ENCODE data around the gene STUB1. TPM values are rescaled to one million over a fixed set of nuclear protein-coding genes. Genes with fewer than 3 reads are reported as not detected.

STUB1 gene
- total and polyA plus RNA-seq, 12 donors, result 121 to 339 (median 190) TPM

GRCh38 chr16:678209-678857, 1.9 kb upstream of the STUB1 start:
- TF ChIP-seq POLR2A (IDR thresholded peaks at IDR 0.05) (no peak), CTCF (IDR thresholded peaks at IDR 0.05) (no peak)
- peaks cover 31 to 41% of the 10 kb centered on the region in 2 donors for H3K4me1 ChIP-seq (replicated peaks in 1 of 2)
- no peaks in the 10 kb centered on the region for H3K9me3 ChIP-seq (replicated peaks in 1 of 3)
- no peaks in the 10 kb centered on the region for H3K27me3 ChIP-seq
- DNase-seq, result no peak
- peaks cover 0 to 24% of the 10 kb centered on the region in 2 donors for H3K36me3 ChIP-seq (replicated peaks in 1 of 2)
- intact Hi-C loops (cut with DNase I), result no loop called here
- H3K27ac ChIP-seq, result no peak overlapping the region
- H3K4me3 ChIP-seq, result no peak overlapping the region
- WGBS, 4 donors, result 49 to 82% (median 75%) methylated on average over 4 to 21 of the region's 21 CpGs

GRCh38 chr16:678858-679813, 1.1 kb upstream of the STUB1 start:
- TF ChIP-seq POLR2A (IDR thresholded peaks at IDR 0.05) (peak; percentile 6 to 14), CTCF (IDR thresholded peaks at IDR 0.05) (no peak)

GRCh38 chr16:680625-680945, 375 bp downstream of the STUB1 start:
- peaks cover 0 to 19% of the 10 kb centered on the region in 2 donors for H3K36me3 ChIP-seq (replicated peaks in 1 of 2)
- peak overlapping the region; percentile 27 to 99 (median 46) for H3K4me3 ChIP-seq
- no peaks in the 10 kb centered on the region for H3K9me3 ChIP-seq (replicated peaks in 1 of 3)
- H3K27me3 ChIP-seq, result no peaks in the 10 kb centered on the region
- peaks cover 27 to 41% of the 10 kb centered on the region in 2 donors for H3K4me1 ChIP-seq (replicated peaks in 1 of 2)
- peak overlapping the region; percentile 71 to 94 (median 86) for H3K27ac ChIP-seq
- no peak for TF ChIP-seq POLR2A (IDR thresholded peaks at IDR 0.05)
- no peak for TF ChIP-seq CTCF (IDR thresholded peaks at IDR 0.05)
- intact Hi-C loops (cut with DNase I), result no loop called here
- no peak for DNase-seq
- WGBS, 4 donors, result 0 to 1% (median 0%) methylated on average over 3 to 38 of the region's 38 CpGs

More at GRCh38 chr16:678858-679813, 1.1 kb upstream of the STUB1 start:
- H3K36me3 ChIP-seq (replicated peaks in 1 of 2), result peaks cover 0 to 19% of the 10 kb centered on the region in 2 donors
- 0 to 50% (median 23%) methylated on average over 1 to 52 of the region's 52 CpGs for WGBS, 4 donors
- H3K4me3 ChIP-seq, result peak overlapping the region in 1 of 4 donors; percentile 99
- H3K9me3 ChIP-seq (replicated peaks in 1 of 3), result no peaks in the 10 kb centered on the region
- intact Hi-C loops (cut with DNase I), result no loop called here
- H3K27me3 ChIP-seq, result no peaks in the 10 kb centered on the region
- peak overlapping the region in 4 of 5 donors; percentile 47 to 94 (median 80) for H3K27ac ChIP-seq
- H3K4me1 ChIP-seq (replicated peaks in 1 of 2), result peaks cover 35 to 43% of the 10 kb centered on the region in 2 donors
- peak; percentile 82 to 91 (median 86) for DNase-seq

Measured in adrenal gland (tissue), 12 donors.